Measurements from ENCODE around the gene ANKMY1.

The ANKMY1 gene

DNA sequence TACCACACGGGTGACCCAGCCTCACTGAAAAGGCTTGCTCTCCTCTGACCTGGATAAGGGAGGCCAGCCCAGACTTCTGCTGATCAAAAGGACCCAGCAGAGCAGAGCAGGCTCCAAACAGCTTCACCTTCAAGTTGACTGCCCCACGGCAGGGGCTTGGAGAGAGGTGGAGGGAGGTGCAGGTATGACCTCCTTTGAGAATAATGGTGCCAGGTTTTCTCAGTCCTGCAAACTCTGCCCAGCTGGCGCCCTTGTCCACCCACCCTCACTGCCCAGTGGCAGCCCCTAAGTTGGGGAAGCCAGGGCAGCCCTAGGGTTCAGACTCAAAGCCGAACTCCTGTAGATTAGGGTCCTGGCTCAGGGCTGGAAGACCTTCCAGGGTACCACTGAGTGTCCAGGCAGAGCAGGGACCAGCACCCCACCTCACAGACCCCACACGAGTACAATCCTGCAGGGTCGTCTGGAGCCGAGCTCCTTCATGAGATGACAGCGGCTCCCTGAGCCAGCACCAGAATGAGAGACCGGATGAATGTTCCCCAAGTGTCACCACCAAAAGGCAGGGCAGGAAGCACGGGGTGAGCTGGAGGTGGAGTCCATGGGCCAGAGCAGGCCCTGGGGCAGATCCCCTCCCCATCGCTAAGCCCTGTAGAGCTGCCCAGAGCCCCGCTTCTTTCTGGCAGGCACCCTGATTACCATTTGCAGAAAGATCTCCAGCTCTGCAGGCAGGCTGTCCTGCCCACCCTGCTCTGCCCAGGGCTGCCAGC lies 125.9 kb downstream of the ANKMY1 start:
- no peak for DNase-seq

DNA sequence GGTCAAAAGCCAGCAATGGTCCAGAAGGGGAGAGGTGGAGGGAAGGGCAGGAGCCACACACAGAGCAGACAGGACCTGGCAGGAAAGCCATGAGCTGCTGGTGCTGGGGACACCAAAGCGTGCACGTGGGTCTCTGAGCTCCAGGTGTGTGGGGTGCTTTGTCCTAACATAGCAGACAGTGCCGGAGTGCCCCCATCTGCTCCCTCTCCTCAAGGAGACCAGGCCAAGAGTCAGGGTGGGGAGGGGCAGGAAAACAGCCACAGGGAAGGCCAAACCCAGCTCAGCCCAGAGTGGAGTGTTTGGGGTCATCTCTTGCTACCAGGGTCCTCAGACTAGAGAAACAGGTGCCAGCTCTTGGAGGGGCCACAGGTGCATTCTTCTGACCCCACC lies 126.5 kb downstream of the ANKMY1 start:
- no peak for DNase-seq

DNA sequence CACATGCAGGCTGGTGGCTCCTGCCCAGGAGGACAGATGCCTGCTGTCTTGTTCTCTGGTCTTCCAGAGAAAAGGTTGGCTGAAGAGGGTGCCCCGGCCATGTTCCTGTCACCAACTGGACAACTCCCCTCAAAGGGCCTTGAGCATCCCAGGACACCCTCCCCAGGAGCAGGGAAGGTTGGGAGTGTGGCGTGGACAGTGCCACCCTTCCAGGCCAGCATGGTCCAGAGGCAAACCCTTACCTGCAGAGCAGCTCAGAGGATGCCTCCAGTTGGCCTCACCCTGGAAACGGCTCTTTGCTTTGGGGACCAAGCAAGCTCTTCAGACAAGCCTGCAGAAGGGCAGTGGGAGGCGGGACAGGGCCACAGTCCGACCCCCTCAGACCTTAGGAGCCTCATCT lies 127.2 kb downstream of the ANKMY1 start:
- no peak for DNase-seq

DNA sequence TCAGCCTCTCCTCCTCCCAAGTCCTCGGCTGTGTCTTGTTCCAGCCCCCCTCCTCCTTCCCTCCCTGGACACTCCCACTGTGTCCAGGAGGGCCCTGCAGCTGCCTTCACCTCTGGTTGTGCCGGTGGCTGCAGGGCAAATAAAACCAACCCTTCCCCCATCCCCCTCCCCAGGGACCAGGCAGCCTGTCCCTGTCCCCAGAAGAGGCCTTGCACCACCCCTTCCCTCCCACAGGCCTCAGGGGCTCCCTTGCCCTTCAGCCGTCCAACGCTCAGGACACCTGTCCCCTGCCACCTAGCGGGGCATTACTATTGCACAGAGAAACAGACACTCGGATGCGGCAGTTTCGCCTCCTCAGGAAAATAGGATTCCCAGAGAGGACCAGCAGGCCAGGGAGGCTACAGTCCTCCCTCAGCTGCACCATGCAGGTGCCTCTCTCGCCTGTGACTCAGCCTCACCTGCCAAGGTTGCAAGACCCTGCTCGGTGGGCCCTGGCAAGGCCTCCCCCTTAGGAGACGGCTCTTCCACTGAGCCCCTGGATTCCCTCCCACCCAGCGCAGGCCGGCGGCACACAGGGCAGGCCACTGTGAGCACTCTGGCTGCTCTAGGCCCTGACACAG lies 127.8 kb downstream of the ANKMY1 start:
- no peak for DNase-seq
